Measurements from ENCODE around the gene ZDHHC13.

Gene ZDHHC13

DNA sequence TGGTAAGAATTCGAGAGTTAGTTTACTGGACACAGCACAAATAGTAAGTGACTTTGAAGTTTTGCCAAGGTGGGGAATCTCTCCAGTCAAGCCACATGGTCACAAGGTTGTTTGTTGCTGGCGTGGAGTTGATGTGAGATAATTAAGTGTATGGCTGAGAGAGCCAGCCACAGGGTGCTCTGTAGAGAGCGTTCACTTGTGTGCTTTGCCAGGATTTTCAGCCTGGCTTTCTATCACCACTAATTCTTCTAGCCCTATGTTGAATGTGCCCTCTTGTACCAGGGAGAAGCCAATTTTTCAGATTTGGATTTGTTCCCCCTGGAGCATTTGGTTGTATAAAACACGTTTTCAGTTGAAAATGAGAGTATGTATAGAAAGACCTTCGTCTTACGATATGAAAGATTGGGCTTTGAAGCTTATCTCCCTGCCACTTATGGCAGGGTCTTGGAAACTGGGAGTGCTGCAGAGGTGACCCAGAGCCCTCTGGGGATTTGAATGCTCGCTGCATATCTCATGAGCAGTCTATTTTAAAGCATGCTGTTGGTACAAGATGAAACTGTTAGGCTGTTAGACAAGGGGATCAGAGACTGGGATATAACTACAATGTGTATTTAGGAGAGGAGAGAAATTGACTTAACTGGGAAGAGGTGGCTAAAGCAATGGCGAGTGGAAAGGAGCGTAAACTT lies 56.2 kb downstream of the ZDHHC13 start:
- DNase-seq, result no peak

- no peak for DNase-seq
Measured at GRCh38 chr11:19173964-19174638, 57.1 kb downstream of the ZDHHC13 start.

DNA sequence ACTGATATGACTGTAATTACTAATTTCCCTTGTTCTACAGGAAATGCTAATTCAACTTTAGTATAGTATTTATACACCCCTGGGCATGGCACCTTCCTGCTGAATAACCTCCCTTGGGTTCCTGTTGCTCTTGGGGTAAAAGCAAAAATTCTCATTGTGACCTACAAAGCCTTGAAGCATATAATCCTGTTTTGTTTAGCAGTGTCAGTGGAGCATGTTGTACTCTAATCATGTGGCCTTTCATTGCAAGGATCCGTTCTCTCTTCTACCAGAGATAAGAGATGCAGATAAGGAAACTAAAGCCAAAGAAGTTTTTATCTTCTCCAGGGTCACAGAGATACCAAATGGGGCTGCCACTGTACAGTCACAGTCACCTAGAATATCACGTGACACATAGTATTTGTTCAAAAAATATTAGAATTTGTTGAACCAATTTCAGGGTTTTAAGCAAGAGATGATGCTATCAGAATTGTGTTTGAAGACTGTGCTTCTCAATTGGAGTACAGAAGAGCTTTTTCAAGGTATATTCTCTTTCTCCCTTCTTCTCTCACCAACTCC lies 59.7 kb downstream of the ZDHHC13 start:
- no peak for DNase-seq

DNA sequence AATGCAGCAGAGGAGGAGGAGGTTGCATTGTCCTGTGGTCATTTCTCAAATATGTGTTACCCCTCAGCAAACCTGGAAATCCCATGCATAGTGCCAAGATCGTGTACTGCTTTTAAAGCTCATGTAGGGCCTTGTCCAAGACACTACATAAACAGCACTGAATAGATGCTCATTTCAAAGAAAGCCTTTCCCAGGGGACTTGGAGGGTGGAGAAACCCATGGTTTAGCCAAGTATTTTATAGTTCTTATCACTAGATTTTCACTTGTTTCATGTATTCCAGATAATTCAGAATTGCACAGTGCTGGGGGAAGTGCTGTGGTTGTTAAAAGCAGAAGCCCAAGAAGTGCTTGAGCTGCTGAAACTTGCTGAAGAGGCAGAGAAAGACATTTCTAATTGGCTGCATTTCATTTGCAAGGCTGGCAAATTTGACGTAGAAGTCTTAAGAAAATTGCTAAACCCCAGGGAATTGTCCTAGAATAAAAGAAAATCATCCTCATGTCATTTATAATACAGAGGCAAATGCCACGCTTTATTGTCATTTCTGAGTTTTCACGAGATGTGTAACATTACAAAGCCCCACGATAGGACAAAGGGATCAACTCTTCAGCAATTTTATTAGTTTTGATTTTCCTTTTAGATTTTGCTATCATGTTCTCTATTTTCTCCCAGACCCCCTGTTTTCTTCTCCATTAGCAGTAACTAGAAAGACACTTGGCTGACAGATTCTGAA lies 64.7 kb downstream of the ZDHHC13 start:
- no peak for DNase-seq

GRCh38 chr11:19183646-19184045 lies 66.7 kb downstream of the ZDHHC13 start:
- DNase-seq, result no peak

DNA sequence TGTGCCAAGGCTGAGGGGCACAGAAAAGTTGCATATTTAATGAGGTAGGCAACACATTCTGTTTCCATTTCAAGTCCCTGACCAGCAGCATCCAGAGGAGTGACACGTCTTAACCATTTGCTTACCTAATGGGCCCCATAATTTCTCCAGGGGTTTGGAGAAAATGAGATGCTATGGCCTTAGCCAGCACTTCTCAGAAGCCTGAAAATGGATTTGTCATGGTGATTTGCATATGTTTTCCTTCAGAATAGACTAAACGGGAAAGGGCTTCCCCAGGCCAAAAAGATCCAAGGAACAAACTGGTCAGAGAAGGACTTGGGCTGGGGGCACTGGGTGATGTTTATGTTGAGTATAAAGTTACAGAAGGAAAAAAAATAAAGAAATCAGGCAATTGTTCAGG lies 68.1 kb downstream of the ZDHHC13 start:
- no peak for DNase-seq

GRCh38 chr11:19185516-19186052 lies 68.6 kb downstream of the ZDHHC13 start:
- DNase-seq, result no peak

DNA sequence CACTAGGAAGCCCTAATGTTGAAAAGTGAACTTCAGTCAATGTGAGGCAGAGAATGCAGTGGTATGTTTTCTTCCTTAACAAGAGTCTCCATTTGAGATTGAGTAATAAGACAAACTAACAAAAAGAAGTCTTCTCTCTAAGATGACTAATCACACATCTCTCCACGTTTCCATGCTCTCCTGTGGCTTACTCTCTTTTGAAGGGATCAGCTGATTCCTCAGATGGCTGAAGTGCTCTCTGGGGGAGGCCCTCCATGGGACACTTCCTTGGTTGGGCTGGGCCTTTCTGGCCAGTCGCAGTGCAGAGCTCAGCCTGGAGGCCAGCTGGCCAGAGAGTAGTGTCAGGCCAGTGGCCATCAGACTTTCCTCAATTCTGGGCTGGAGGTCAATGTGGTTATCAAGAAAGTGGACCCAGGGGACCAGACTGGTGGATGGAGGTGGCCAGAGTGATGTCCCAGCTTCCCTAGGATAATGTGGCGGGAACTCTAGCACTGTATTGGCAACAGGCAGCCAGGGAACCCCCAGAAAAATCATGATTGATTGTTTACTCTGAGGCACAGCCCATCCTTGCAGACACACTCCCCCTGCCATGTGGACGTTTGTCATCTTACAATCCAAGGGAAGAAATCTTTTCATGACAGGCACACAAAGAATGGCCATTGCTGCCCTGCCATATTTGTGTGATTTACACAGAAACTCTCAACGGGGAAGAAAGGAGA lies 70.3 kb downstream of the ZDHHC13 start:
- no peak for DNase-seq

DNA sequence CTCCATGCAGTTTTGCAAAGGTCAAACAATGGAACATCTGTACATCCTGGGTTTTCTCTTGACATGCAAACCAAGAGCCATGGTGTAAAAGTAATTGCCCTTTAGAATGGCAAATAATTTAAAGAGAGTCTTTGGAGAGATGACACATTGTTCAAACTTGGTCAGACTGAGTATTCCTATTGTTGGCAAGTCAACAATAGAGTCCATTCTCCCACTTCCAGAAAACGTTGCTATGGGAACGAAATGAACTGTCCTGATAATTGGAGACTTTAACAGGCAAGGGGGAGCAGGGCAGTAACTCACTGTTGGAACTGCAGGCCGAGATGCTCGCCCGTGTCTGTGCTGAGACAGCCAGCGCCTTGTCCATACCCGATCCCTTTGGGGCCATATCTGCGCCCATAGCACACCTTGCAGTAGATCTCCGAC lies 70.9 kb downstream of the ZDHHC13 start:
- DNase-seq, result no peak

- DNase-seq, result no peak
Measured at GRCh38 chr11:19191530-19192169, 74.7 kb downstream of the ZDHHC13 start.

DNA sequence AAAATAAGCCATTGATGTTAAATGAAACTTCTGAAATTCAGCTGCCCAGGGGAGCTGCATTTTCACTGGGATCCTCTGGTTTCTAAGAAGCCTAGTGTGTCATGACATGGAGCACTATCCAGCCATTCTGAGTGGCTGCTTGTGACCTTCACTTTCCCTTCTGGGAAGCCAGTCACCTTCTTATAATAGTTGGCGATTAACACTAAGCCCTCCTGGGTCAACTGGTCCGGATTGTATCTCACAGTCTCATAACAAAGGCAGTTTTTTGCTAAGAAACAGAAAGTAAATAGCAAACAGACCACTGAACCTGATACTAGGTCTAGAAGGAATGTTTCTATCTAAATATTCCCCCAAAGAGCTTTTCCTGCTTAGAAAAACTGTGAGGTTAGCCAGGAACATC lies 76.9 kb downstream of the ZDHHC13 start:
- DNase-seq, result no peak

DNA sequence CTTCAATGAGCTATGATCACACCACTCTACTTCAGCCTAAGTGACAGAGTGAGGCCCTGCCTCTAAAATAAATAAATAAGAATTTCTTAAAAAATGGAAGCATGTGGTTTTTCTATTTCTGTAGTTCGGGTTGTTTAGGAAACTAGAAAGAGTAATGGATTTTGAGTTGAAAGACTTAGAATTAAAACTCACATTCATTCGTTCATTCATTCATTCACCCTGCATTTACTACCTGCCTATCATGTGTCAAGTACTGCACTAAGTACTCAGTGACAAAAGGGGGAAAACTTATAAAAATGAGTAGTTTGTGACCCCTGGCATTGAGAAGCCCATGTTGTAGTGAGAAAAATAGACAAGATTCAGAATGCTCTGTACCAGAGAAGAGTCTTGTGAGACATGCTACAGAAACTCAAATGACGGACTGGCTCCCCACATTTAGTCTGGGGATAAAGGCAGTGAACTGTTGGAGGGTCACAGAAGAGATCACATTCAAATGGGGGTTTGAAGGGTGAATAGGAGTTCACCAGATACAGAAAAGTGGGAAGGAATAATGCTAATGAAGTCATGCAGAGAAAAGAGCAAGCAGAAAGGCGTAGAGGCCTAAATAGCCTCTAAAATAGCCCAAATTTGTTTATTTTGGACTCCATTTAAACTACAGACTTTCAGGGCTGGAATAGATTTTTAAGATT lies 77.8 kb downstream of the ZDHHC13 start:
- no peak for DNase-seq

- DNase-seq, result no peak
Measured at GRCh38 chr11:19196432-19196831, 79.5 kb downstream of the ZDHHC13 start.

- DNase-seq, result no peak
Measured at GRCh38 chr11:19199048-19199447, 82.1 kb downstream of the ZDHHC13 start.

- no peak for DNase-seq
Measured at GRCh38 chr11:19199771-19200170, 82.8 kb downstream of the ZDHHC13 start.

DNA sequence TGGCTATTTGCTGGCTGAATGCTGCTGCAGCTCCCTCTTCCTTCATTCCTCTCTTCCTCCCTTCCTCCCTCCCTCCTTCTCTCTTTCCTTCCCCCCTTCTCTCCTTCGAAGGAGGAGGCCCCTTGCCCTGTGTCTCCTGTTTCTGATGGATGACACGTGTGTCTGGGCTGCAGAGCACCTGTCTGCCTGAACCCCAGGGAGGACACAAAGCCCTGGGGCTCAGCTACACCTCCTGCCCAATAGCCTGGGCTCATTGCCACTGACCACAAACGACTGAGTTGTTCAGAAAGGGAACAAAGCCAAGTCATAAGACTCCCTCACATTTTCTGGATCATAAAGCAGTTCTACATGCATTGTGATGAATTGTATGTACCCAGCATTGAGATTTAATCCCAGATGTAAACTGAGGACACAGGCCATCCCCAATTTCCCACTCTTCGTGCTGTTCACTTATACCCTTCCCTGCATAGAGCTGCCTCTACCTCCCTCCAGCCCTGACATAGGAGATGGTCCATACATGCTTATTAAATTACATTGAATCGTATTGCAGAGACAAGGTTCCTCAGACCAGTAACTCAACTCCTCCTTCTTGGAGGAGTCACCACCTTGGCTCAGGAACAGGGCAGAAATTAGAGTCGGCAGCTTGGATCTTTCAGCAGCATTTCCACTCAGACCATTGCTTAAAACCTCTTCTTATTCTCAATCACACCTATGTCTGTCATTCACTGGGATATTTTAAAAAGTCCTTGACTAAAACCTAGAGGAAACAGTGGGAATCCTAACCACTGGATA lies 83.6 kb downstream of the ZDHHC13 start:
- DNase-seq, result no peak

GRCh38 chr11:19201737-19202605 lies 85.0 kb downstream of the ZDHHC13 start, which contains the start of gene CSRP3:
Gene CSRP3 (minus strand): TSS chr11:19201983. CDS start chr11:19192448, 9,535 bp downstream.
- DNase-seq, result no peak

GRCh38 chr11:19204836-19205235 lies 87.9 kb downstream of the ZDHHC13 start:
- no peak for DNase-seq

- no peak for DNase-seq
Measured at GRCh38 chr11:19208181-19208580, 91.2 kb downstream of the ZDHHC13 start.
